GM12878 (cell line): ENCODE results near the gene UNC119B. TPM values are rescaled to one million over a fixed set of nuclear protein-coding genes. Genes with fewer than 3 reads are reported as not detected.

Experiments used
- ATAC-seq: fragments of 200-7000 bp; cut with Tn5 transposase; 3 replicates; pipeline ENCODE4 v1.9.1; 2020; ENCODE audit warnings: mild to moderate bottlenecking, moderate library complexity
- BruUV-seq: library from RNA; stranded (reverse); fragments of 400-500 nt; replicated peaks from 2 replicates; lab custom pipeline; 2021; lab: Mats Ljungman, UMichigan
- CTCF ChIA-PET: fragments of 300-600 bp; sonication (Branson Sonifier 250); formaldehyde crosslinking; extraction: SDS; loops from one replicate; lab custom pipeline; 2021; ENCODE audit warnings: inconsistent platforms; lab: Yijun Ruan, JAX
- POLR2A ChIA-PET: fragments of 350-600 bp; formaldehyde crosslinking; extraction: SDS; loops from one replicate; lab custom pipeline; 2021; ENCODE audit warnings: inconsistent platforms; lab: Charles Lee
- RAD21 ChIA-PET: fragments of 300-600 bp; sonication (Branson Sonifier 250); formaldehyde crosslinking; loops from one replicate; lab custom pipeline; 2023; ENCODE audit warnings: antibody characterized with exemption; ENCODE audit not compliant: unreplicated experiment; lab: Charles Lee
- SMC1A ChIA-PET: fragments of 300-600 bp; sonication (Branson Sonifier 250); formaldehyde crosslinking; loops from one replicate; lab custom pipeline; 2023; ENCODE audit not compliant: unreplicated experiment, uncharacterized antibody; lab: Charles Lee
- DNase-seq: peaks from one replicate; pipeline ENCODE4 v3.0.0-alpha.2; 2011; ENCODE audit warnings: low read depth, low spot score
- FAIRE-seq: peaks from 3 replicates; lab custom pipeline; 2011; peaks lifted over from hg19 to GRCh38; lab: Jason Lieb, UNC
- H2AFZ ChIP-seq: 2 replicates; pipeline ENCODE4 v1.6.0; 2011; ENCODE audit warnings: low read depth, low read length, control low read depth; ENCODE audit not compliant: control insufficient read depth
- H3K27ac ChIP-seq: 2 replicates; pipeline ENCODE4 v1.5.1; 2011; ENCODE audit warnings: control low read depth; ENCODE audit not compliant: control insufficient read depth, insufficient read depth
- H3K27me3 ChIP-seq, 2 experiments: replicated peaks in 1 of 2; 2 replicates each; pipeline versions ENCODE4 v1.6.0 to v1.6.1; 2011; ENCODE audit warnings: low read length in 1 of 2; ENCODE audit not compliant: control insufficient read depth in 2 of 2, insufficient read depth in 2 of 2
- H3K36me3 ChIP-seq, 2 experiments: 2 replicates each; pipeline ENCODE4 v1.5.1; 2011; ENCODE audit warnings: low read length in 1 of 2; ENCODE audit not compliant: control insufficient read depth in 2 of 2, insufficient read depth in 2 of 2
- H3K4me1 ChIP-seq: 2 replicates; pipeline ENCODE4 v1.6.1; 2011; ENCODE audit warnings: mild to moderate bottlenecking, low read length, moderate library complexity, mixed read lengths; ENCODE audit not compliant: control insufficient read depth, insufficient read depth
- H3K4me2 ChIP-seq: 2 replicates; pipeline ENCODE4 v1.6.0; 2011; ENCODE audit warnings: control low read depth; ENCODE audit not compliant: control insufficient read depth, insufficient read depth
- H3K4me3 ChIP-seq: fragments of 200-600 bp; sonication (generic); 2 replicates; pipeline ENCODE4 v1.5.1; 2016
- H3K79me2 ChIP-seq: 2 replicates; pipeline ENCODE4 v1.6.0; 2011; ENCODE audit warnings: low read length; ENCODE audit not compliant: control insufficient read depth, insufficient read depth
- H3K9ac ChIP-seq: 2 replicates; pipeline ENCODE4 v1.8.0; 2011; ENCODE audit warnings: low read length, control low read depth, mixed read lengths; ENCODE audit not compliant: control insufficient read depth, insufficient read depth
- H3K9me3 ChIP-seq: replicated peaks from 3 replicates; pipeline ENCODE4 v1.5.1; 2011; ENCODE audit warnings: mild to moderate bottlenecking, low read length; ENCODE audit not compliant: control insufficient read depth, insufficient read depth
- H4K20me1 ChIP-seq: 2 replicates; pipeline ENCODE4 v1.6.0; 2011; ENCODE audit not compliant: control insufficient read depth, insufficient read depth
- BCL3 ChIP-seq: IDR thresholded peaks from 2 replicates; pipeline ENCODE4 v1.6.1; 2011; ENCODE audit warnings: borderline replicate concordance, low read depth, mild to moderate bottlenecking, moderate library complexity, low read length; ENCODE audit not compliant: insufficient read depth, poor library complexity, severe bottlenecking
- CBX3 ChIP-seq: fragments of 200-600 bp; sonication (generic); IDR thresholded peaks from 2 replicates; pipeline ENCODE4 v1.6.1; 2016; ENCODE audit warnings: low read depth, borderline replicate concordance
- CEBPB ChIP-seq, 2 experiments: fragments of 150-350 bp in 1 of 2; IDR thresholded peaks; 2 replicates each; pipeline ENCODE4 v1.6.1; 2012 to 2014; ENCODE audit warnings: low read depth in 2 of 2, low read length in 2 of 2, borderline replicate concordance in 1 of 2, inconsistent platforms in 1 of 2
- GATAD2B ChIP-seq: fragments of 450-650 bp; conservative IDR thresholded peaks from 2 replicates; pipeline ENCODE4 v1.6.1; 2017; ENCODE audit warnings: low read depth, mild to moderate bottlenecking, moderate library complexity
- HCFC1 ChIP-seq: fragments of 150-350 bp; IDR thresholded peaks from 2 replicates; pipeline ENCODE4 v1.6.1; 2014; ENCODE audit warnings: low read length
- MEF2B ChIP-seq: fragments of 450-650 bp; IDR thresholded peaks from 2 replicates; pipeline ENCODE4 v1.6.1; 2018; ENCODE audit warnings: mild to moderate bottlenecking, moderate library complexity; ENCODE audit not compliant: partially characterized antibody, poor library complexity, severe bottlenecking
- MLLT1 ChIP-seq: fragments of 450-650 bp; IDR thresholded peaks from 2 replicates; pipeline ENCODE4 v1.6.1; 2016; ENCODE audit warnings: mild to moderate bottlenecking
- NFIC ChIP-seq: IDR thresholded peaks from 2 replicates; pipeline ENCODE4 v1.6.1; 2012; ENCODE audit warnings: low read depth, mild to moderate bottlenecking, inconsistent platforms, low read length, moderate library complexity
- NFYA ChIP-seq: IDR thresholded peaks from 2 replicates; pipeline ENCODE4 v1.6.1; 2011; ENCODE audit warnings: low read depth, mild to moderate bottlenecking, low read length, improper control_type of control experiment, borderline replicate concordance
- NKRF ChIP-seq: fragments of 450-650 bp; conservative IDR thresholded peaks from 2 replicates; pipeline ENCODE4 v1.6.1; 2017; ENCODE audit warnings: mild to moderate bottlenecking, moderate library complexity
- RELB ChIP-seq: fragments of 450-650 bp; IDR thresholded peaks from 2 replicates; pipeline ENCODE4 v1.6.1; 2017; ENCODE audit warnings: low read depth, mild to moderate bottlenecking, moderate library complexity
- RFX5 ChIP-seq: IDR thresholded peaks from 2 replicates; pipeline ENCODE4 v1.6.1; 2011; ENCODE audit warnings: low read depth, low read length, improper control_type of control experiment
- STAT1 ChIP-seq: fragments of 450-650 bp; conservative IDR thresholded peaks from 2 replicates; pipeline ENCODE4 v1.6.1; 2014; ENCODE audit warnings: antibody characterized with exemption, mild to moderate bottlenecking
- ZNF217 ChIP-seq: fragments of 450-650 bp; IDR thresholded peaks from 2 replicates; pipeline ENCODE4 v1.6.1; 2017; ENCODE audit warnings: antibody characterized with exemption, mild to moderate bottlenecking
- WGBS: methylation state at CpG from one replicate; pipeline ENCODE4 v1.1.6; 2016; ENCODE audit warnings: low lambda C conversion rate; ENCODE audit not compliant: insufficient replicate concordance, insufficient coverage; ENCODE audit errors: missing lambda C conversion rate; 5-methylcytosine and 5-hydroxymethylcytosine counted together
- in situ Hi-C: fragments of 300-500 bp; cut with MboI; formaldehyde crosslinking; loops from 9 replicates; pipeline ENCODE4 v1.14.3; 2018; ENCODE audit warnings: mixed read lengths
- intact Hi-C: fragments of 100-400 bp; cut with micrococcal nuclease; formaldehyde crosslinking; loops from one replicate; pipeline ENCODE4 v1.14.2; 2022; ENCODE audit not compliant: unreplicated experiment
- polyA plus RNA-seq, 11 experiments: library from polyadenylated mRNA; depleted of rRNA in 4 of 11; unstranded in 6 of 11; stranded (reverse) in 5 of 11; fragments of >200 nt; fragmentation: Nextera tagmentation in 4 of 11; fragmentation: Illumina TruSeq in 1 of 11; extraction: Ambion mirVana in 4 of 11; extraction: Trizol in 1 of 11; gene quantifications; 1 replicate in 1 of 11; 2 replicates in 10 of 11; pipeline versions ENCODE4 v1.2.1 to v1.2.3, GENCODE V29; 2011 to 2016; ENCODE audit warnings: inconsistent platforms in 2 of 11, missing spikeins in 2 of 11, low read depth in 1 of 11
- total RNA-seq, 4 experiments: library from RNA; depleted of rRNA in 3 of 4; stranded (reverse); fragments of >200 nt in 3 of 4; fragmentation: Illumina TruSeq in 1 of 4; extraction: Trizol in 1 of 4; gene quantifications; 2 replicates each; pipeline versions ENCODE4 v1.2.1 to v1.2.3, GENCODE V29; 2013 to 2021

UNC119B gene
- total and polyA plus RNA-seq, 10 of the 15 experiments (the other 5 are each of a cell fraction or from before 2014, with no cell fraction given): 4.3 to 31.5 (median 10.5) TPM

GRCh38 chr12:120668868-120669840, 41.1 kb upstream of the UNC119B start:
- H3K36me3 ChIP-seq: no peaks in the 10 kb centered on the region
- H2AFZ ChIP-seq: peak overlapping the region; percentile 80
- WGBS: 28% methylated on average over 19 of the region's 19 CpGs
- peaks cover 37% of the 10 kb centered on the region for H3K4me1 ChIP-seq
- H3K9ac ChIP-seq: peak overlapping the region; percentile 46; the same call in 1 of the 2 replicates
- no peaks in the 10 kb centered on the region for H3K27me3 ChIP-seq
- peaks cover 3% of the 10 kb centered on the region; the same call in 2 of the 3 replicates for H3K9me3 ChIP-seq
- no peaks in the 10 kb centered on the region for H3K79me2 ChIP-seq
- FAIRE-seq (no peak), DNase-seq (peak; percentile 79), ATAC-seq (peak; percentile 84)
- peak overlapping the region; percentile 39 for H3K4me3 ChIP-seq
- ChIA-PET RAD21 (interaction anchor here (0.7 to 4.0 kb wide), 13 partner anchors 9 to 303 kb away, joined by 3 to 54 read pairs (median 5); partner anchors contain the start of genes MLEC, POP5 and UNC119B), CTCF (interaction anchor here (0.7 to 9.7 kb wide), 7 partner anchors 10 to 1132 kb away, joined by 3 to 184 read pairs (median 6); partner anchors contain the start of gene MLEC), SMC1A (interaction anchor here (0.8 to 18.2 kb wide), 10 partner anchors 8 to 279 kb away, joined by 3 to 149 read pairs (median 8); partner anchors contain the start of gene MLEC), POLR2A (interaction anchor here (0.7 to 5.7 kb wide), 7 partner anchors 9 to 557 kb away, joined by 4 to 57 read pairs (median 8); partner anchors contain the start of gene MLEC)
- no peaks in the 10 kb centered on the region for H4K20me1 ChIP-seq
- H3K4me2 ChIP-seq: peak overlapping the region; percentile 90
- intact Hi-C loops: no loop called here
- in situ Hi-C loops: no loop called here
- H3K27ac ChIP-seq: peak overlapping the region; percentile 46
- no TSS peak for BruUV-seq
- no peak; the same call in 1 of the 2 replicates for TF ChIP-seq GATAD2B
- TF ChIP-seq MLLT1: peak; percentile 71; the same call in 1 of the 2 replicates
- TF ChIP-seq ZNF217: no peak
- TF ChIP-seq NFYA: no peak
- TF ChIP-seq CEBPB (IDR thresholded peaks at IDR 0.05; ENCODE audit: borderline replicate concordance in 1 of 2, low read depth in 2 of 2, low read length in 2 of 2): no peak
- no peak for TF ChIP-seq RFX5
- TF ChIP-seq HCFC1: no peak
- peak; percentile 79 for TF ChIP-seq RELB
- no peak for TF ChIP-seq CBX3
- TF ChIP-seq NKRF: no peak
- TF ChIP-seq NFIC: 0 out of 2 replicates have a peak, but pooled peaks have one; percentile 13
- TF ChIP-seq BCL3: no peak
- peak; percentile 81 for TF ChIP-seq MEF2B
- no peak for TF ChIP-seq STAT1
